K562 (cell line): ENCODE results near the gene ASB10. TPM values are rescaled to one million over a fixed set of nuclear protein-coding genes. Genes with fewer than 3 reads are reported as not detected.

Source experiments
- ATAC-seq: fragments of 200-7000 bp; cut with Tn5 transposase; 3 replicates; pipeline ENCODE4 v1.9.1; 2020; ENCODE audit warnings: moderate library complexity
- BruUV-seq: library from RNA; stranded (reverse); fragments of 400-500 nt; replicated peaks from 2 replicates; lab custom pipeline; 2021; lab: Mats Ljungman, UMichigan
- CTCF ChIA-PET: fragments of 300-600 bp; formaldehyde crosslinking; extraction: SDS; loops from one replicate; lab custom pipeline; 2021; ENCODE audit warnings: low intra/inter-chr PET ratio; lab: Yijun Ruan, JAX
- POLR2A ChIA-PET: fragments of 300-600, 350-650 bp; sonication (Branson Sonifier 250); formaldehyde crosslinking; extraction: SDS; loops from one replicate; lab custom pipeline; 2021; ENCODE audit warnings: antibody characterized with exemption, inconsistent platforms; lab: Yijun Ruan, JAX
- DNase-seq, 4 experiments: peaks; one replicate each; pipeline versions ENCODE4 v3.0.0 to v3.0.0-alpha.2; 2011 to 2018; ENCODE audit warnings: low spot score in 3 of 4, mixed read lengths in 3 of 4; ENCODE audit errors: extremely low read depth in 1 of 4
- FAIRE-seq: peaks from 2 replicates; lab custom pipeline; 2011; peaks lifted over from hg19 to GRCh38; lab: Jason Lieb, UNC
- H2AFZ ChIP-seq: 2 replicates; pipeline ENCODE4 v1.6.0; 2011; ENCODE audit warnings: low read depth, low read length, control low read depth, inconsistent platforms
- H3K27ac ChIP-seq: fragments of 200-600 bp; 3 replicates; pipeline ENCODE4 v1.8.0; 2011; ENCODE audit warnings: low read depth, mild to moderate bottlenecking, control low read depth, inconsistent platforms, low read length, moderate library complexity, mixed read lengths; ENCODE audit errors: extremely low read depth
- H3K27me3 ChIP-seq, 2 experiments: fragments of 300-600 bp in 1 of 2; 2 replicates in 1 of 2; 3 replicates in 1 of 2; pipeline versions ENCODE4 v1.6.0 to v1.8.0; 2011; ENCODE audit warnings: inconsistent platforms in 2 of 2, low read length in 2 of 2, mild to moderate bottlenecking in 1 of 2, mixed read lengths in 1 of 2, moderate library complexity in 1 of 2; ENCODE audit not compliant: control insufficient read depth in 2 of 2, insufficient read depth in 2 of 2
- H3K36me3 ChIP-seq: fragments of 300-600 bp; 3 replicates; pipeline ENCODE4 v1.8.0; 2011; ENCODE audit warnings: mild to moderate bottlenecking, low read length, inconsistent platforms; ENCODE audit not compliant: control insufficient read depth, insufficient read depth
- H3K4me1 ChIP-seq, 2 experiments: fragments of 200-600 bp in 1 of 2; replicated peaks in 1 of 2; 2 replicates in 1 of 2; 3 replicates in 1 of 2; pipeline versions ENCODE4 v1.5.1 to v1.8.0; 2011; ENCODE audit warnings: inconsistent platforms in 2 of 2, low read length in 2 of 2, mild to moderate bottlenecking in 1 of 2, mixed read lengths in 1 of 2, moderate library complexity in 1 of 2; ENCODE audit not compliant: control insufficient read depth in 2 of 2, insufficient read depth in 2 of 2
- H3K4me2 ChIP-seq: 2 replicates; pipeline ENCODE4 v1.6.1; 2011; ENCODE audit warnings: low read length, control low read depth, inconsistent platforms, mixed read lengths; ENCODE audit not compliant: insufficient read depth
- H3K4me3 ChIP-seq: fragments of 200-600 bp; sonication (generic), shearing (Covaris generic); 2 replicates; pipeline ENCODE4 v1.5.1; 2016; ENCODE audit warnings: control low read depth, inconsistent platforms
- H3K79me2 ChIP-seq: fragments of 200-600 bp; 3 replicates; pipeline ENCODE4 v1.8.0; 2011; ENCODE audit warnings: low read length, inconsistent platforms; ENCODE audit not compliant: control insufficient read depth, insufficient read depth
- H3K9ac ChIP-seq, 2 experiments: 2 replicates each; pipeline versions ENCODE4 v1.6.0 to v1.6.1; 2011; ENCODE audit warnings: low read depth in 2 of 2, low read length in 2 of 2, control low read depth in 1 of 2, inconsistent platforms in 1 of 2, mild to moderate bottlenecking in 1 of 2, mixed read lengths in 1 of 2; ENCODE audit not compliant: insufficient read depth in 1 of 2
- H3K9me1 ChIP-seq: one replicate; pipeline ENCODE4 v1.6.0; 2011; ENCODE audit warnings: inconsistent platforms, mild to moderate bottlenecking, low read length, moderate library complexity; ENCODE audit not compliant: control insufficient read depth, insufficient read depth
- H3K9me3 ChIP-seq: replicated peaks from 2 replicates; pipeline ENCODE4 v1.5.1; 2011; ENCODE audit warnings: low read depth, low read length, inconsistent platforms; ENCODE audit not compliant: control insufficient read depth, insufficient read depth
- H4K20me1 ChIP-seq: replicated peaks from 2 replicates; pipeline ENCODE4 v1.6.1; 2011; ENCODE audit warnings: low read length, inconsistent platforms, mixed read lengths; ENCODE audit not compliant: control insufficient read depth, insufficient read depth
- CHAMP1 ChIP-seq: fragments of 450-650 bp; IDR thresholded peaks from 2 replicates; pipeline ENCODE4 v1.6.1; 2016; ENCODE audit warnings: mild to moderate bottlenecking
- E2F6 ChIP-seq, 2 experiments: IDR thresholded peaks; 2 replicates each; pipeline ENCODE4 v1.6.1; 2011; ENCODE audit warnings: borderline replicate concordance in 1 of 2, control low read depth in 1 of 2, low read depth in 1 of 2, low read length in 1 of 2, mild to moderate bottlenecking in 1 of 2, mixed read lengths in 1 of 2, moderate library complexity in 1 of 2; ENCODE audit not compliant: insufficient read depth in 1 of 2, insufficient read length in 1 of 2, poor library complexity in 1 of 2, severe bottlenecking in 1 of 2; ENCODE audit errors: extremely low read depth in 1 of 2
- FIP1L1 ChIP-seq: fragments of 200-400 bp; formaldehyde crosslinking; IDR thresholded peaks from 2 replicates; pipeline ENCODE4 v1.6.1; 2018; ENCODE audit warnings: mild to moderate bottlenecking, low read depth, low read length; ENCODE audit not compliant: poor library complexity, severe bottlenecking
- RBM14 ChIP-seq: fragments of 200-400 bp; formaldehyde crosslinking; IDR thresholded peaks from 2 replicates; pipeline ENCODE4 v1.6.1; 2018; ENCODE audit warnings: low read depth, mild to moderate bottlenecking, low read length, moderate library complexity, borderline replicate concordance; ENCODE audit not compliant: insufficient read depth
- TEAD4 ChIP-seq, 2 experiments: sonication (generic) in 1 of 2; formaldehyde crosslinking in 1 of 2; IDR thresholded peaks; 2 replicates each; pipeline versions ENCODE4 v1.6.1 to v1.8.0; 2012 to 2022; ENCODE audit warnings: borderline replicate concordance in 1 of 2, inconsistent platforms in 1 of 2, low read length in 1 of 2, mild to moderate bottlenecking in 1 of 2, missing genetic modification reagents in 1 of 2
- ZBTB33 ChIP-seq: sonication (generic); formaldehyde crosslinking; IDR thresholded peaks from 2 replicates; pipeline ENCODE4 v1.8.1; 2023; ENCODE audit warnings: mild to moderate bottlenecking, missing genetic modification reagents
- ZNF395 ChIP-seq: fragments of 200-800 bp; sonication (Bioruptor generic); IDR thresholded peaks from 2 replicates; pipeline ENCODE4 v1.6.1; 2017; ENCODE audit warnings: missing genetic modification characterization, missing compliant biosample characterization
- WGBS: fragments of 100-300 bp; shearing (Covaris generic); methylation state at CpG from one replicate; pipeline ENCODE4 v1.1.6; 2016; ENCODE audit warnings: low coverage, mixed read lengths; ENCODE audit not compliant: insufficient coverage; ENCODE audit errors: missing lambda C conversion rate; 5-methylcytosine and 5-hydroxymethylcytosine counted together
- in situ Hi-C: fragments of 300-500 bp; cut with MboI; formaldehyde crosslinking; loops from 4 replicates; pipeline ENCODE4 v1.15.0; 2018; ENCODE audit warnings: inconsistent platforms, mixed read lengths
- intact Hi-C: fragments of 100-400 bp; cut with micrococcal nuclease; formaldehyde crosslinking; loops from 2 replicates; pipeline ENCODE4 v1.14.2; 2022
- polyA plus RNA-seq, 8 experiments: library from polyadenylated mRNA; depleted of rRNA in 4 of 8; stranded (reverse) in 5 of 8; unstranded in 3 of 8; fragments of >200 nt; fragmentation: Nextera tagmentation in 2 of 8; fragmentation: Illumina TruSeq in 1 of 8; extraction: Ambion mirVana in 2 of 8; extraction: Trizol in 1 of 8; gene quantifications; 2 replicates each; pipeline versions ENCODE4 v1.2.1 to v1.2.3, GENCODE V29; 2011 to 2014; ENCODE audit warnings: inconsistent platforms in 1 of 8, missing spikeins in 1 of 8
- total RNA-seq, 7 experiments: library from RNA; depleted of rRNA in 6 of 7; stranded (reverse); fragments of >200 nt in 6 of 7; fragmentation: Illumina TruSeq in 2 of 7; extraction: Trizol in 2 of 7; gene quantifications; 2 replicates each; pipeline versions ENCODE4 v1.2.1 to v1.2.3, GENCODE V29; 2011 to 2021; ENCODE audit warnings: low replicate concordance in 1 of 7

The ASB10 gene
- total and polyA plus RNA-seq, 9 of the 15 experiments (the other 6 are each of a cell fraction or from before 2014, with no cell fraction given), result not detected

- no peak for TF ChIP-seq CHAMP1
Observed at GRCh38 chr7:151175047-151175792, 11.8 kb downstream of the ASB10 start (continued).

- no peak for FAIRE-seq
- DNase-seq, result no peak
- no peak for TF ChIP-seq RBM14
- no peak for TF ChIP-seq ZNF395
- no peak for TF ChIP-seq FIP1L1
- TF ChIP-seq E2F6 (IDR thresholded peaks at IDR 0.05; ENCODE audit: borderline replicate concordance in 1 of 2, extremely low read depth in 1 of 2, insufficient read depth in 1 of 2, insufficient read length in 1 of 2, low read depth in 1 of 2, low read length in 1 of 2, poor library complexity in 1 of 2, severe bottlenecking in 1 of 2), result peak in 1 of 2 experiments; percentile 77
- peak; percentile 97 for TF ChIP-seq ZBTB33
- TF ChIP-seq TEAD4 (IDR thresholded peaks at IDR 0.05; ENCODE audit: low read length), result no peak
- TF ChIP-seq TEAD4 (CRISPR knock-in tag; IDR thresholded peaks at IDR 0.05; ENCODE audit: borderline replicate concordance), result no peak
Observed at GRCh38 chr7:151174246-151175046, 12.6 kb downstream of the ASB10 start.

More at GRCh38 chr7:151174246-151175046, 12.6 kb downstream of the ASB10 start:
- in situ Hi-C loops, result no loop called here
- Histone ChIP-seq H3K27me3 (peaks cover 29 to 52% of the 10 kb centered on the region in 2 experiments), H3K9ac (no peak overlapping the region), H3K4me1 (peaks cover 0 to 18% of the 10 kb centered on the region in 2 experiments; a peak in 1 of 5 replicates), H3K36me3 (no peaks in the 10 kb centered on the region), H4K20me1 (peaks cover 6% of the 10 kb centered on the region; the same call in 1 of the 2 replicates), H3K79me2 (no peaks in the 10 kb centered on the region), H3K27ac (no peak overlapping the region), H3K9me3 (no peaks in the 10 kb centered on the region; the same call in 1 of the 2 replicates), H3K4me2 (no peak overlapping the region), H3K4me3 (no peak overlapping the region), H3K9me1 (peaks cover 3% of the 10 kb centered on the region), H2AFZ (no peak overlapping the region)
- intact Hi-C loops, result loop anchor here (5.0 to 10.0 kb wide), 3 partner anchors 160 to 210 kb away; no protein-coding TSS in a partner anchor
- POLR2A ChIA-PET, result no interaction called here
- 77% methylated on average over 70 of the region's 77 CpGs for WGBS
- BruUV-seq, result no TSS peak
- ATAC-seq, result no peak
- CTCF ChIA-PET, result interaction anchor here (0.7 kb wide), 1 partner anchor 14 kb away, joined by 3 read pairs; no protein-coding TSS in a partner anchor
